Fibroblast of skin of right quadriceps (primary cell): ENCODE data around the gene LTBP4.
"Not testable (repeated sequence)": the region's sequence is repeated elsewhere in the genome, so short reads cannot be mapped to it uniquely, and the experiment has no call there.

ENCODE experiments used
- DNase-seq: peaks from one replicate; pipeline ENCODE4 v3.0.0-alpha.2; 2013

LTBP4 gene, protein sequence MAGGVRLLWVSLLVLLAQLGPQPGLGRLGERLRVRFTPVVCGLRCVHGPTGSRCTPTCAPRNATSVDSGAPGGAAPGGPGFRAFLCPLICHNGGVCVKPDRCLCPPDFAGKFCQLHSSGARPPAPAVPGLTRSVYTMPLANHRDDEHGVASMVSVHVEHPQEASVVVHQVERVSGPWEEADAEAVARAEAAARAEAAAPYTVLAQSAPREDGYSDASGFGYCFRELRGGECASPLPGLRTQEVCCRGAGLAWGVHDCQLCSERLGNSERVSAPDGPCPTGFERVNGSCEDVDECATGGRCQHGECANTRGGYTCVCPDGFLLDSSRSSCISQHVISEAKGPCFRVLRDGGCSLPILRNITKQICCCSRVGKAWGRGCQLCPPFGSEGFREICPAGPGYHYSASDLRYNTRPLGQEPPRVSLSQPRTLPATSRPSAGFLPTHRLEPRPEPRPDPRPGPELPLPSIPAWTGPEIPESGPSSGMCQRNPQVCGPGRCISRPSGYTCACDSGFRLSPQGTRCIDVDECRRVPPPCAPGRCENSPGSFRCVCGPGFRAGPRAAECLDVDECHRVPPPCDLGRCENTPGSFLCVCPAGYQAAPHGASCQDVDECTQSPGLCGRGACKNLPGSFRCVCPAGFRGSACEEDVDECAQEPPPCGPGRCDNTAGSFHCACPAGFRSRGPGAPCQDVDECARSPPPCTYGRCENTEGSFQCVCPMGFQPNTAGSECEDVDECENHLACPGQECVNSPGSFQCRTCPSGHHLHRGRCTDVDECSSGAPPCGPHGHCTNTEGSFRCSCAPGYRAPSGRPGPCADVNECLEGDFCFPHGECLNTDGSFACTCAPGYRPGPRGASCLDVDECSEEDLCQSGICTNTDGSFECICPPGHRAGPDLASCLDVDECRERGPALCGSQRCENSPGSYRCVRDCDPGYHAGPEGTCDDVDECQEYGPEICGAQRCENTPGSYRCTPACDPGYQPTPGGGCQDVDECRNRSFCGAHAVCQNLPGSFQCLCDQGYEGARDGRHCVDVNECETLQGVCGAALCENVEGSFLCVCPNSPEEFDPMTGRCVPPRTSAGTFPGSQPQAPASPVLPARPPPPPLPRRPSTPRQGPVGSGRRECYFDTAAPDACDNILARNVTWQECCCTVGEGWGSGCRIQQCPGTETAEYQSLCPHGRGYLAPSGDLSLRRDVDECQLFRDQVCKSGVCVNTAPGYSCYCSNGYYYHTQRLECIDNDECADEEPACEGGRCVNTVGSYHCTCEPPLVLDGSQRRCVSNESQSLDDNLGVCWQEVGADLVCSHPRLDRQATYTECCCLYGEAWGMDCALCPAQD (N-terminal part only)

GRCh38 chr19:40601134-40601974 is at the start of gene LTBP4:
TSS of gene LTBP4 (plus strand) at chr19:40601369. CDS start at chr19:40601388, 19 bp downstream.
- no peak for DNase-seq

DNA sequence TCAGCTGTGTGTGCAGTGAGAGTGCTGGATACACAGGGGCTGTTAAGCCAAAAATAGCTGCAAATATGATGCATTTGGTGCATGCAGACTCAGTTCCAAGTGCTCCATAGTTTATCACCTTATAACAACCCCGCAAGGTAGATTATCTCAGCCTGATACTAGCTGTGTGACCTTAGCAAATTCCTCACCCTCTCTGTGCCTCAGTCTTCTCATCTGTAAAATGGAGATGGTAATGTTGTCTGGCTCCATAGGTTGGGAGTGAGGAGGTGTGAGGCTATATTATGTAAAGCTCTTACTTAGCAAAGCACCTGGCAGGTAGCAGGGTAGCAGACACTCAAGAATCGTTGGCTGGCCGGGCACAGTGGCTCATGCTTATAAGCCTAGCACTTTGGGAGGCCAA is 48.3 kb upstream of the LTBP4 start:
- DNase-seq: no peak

- DNase-seq: no peak
Measured at GRCh38 chr19:40553885-40554857, 47.0 kb upstream of the LTBP4 start.

DNA sequence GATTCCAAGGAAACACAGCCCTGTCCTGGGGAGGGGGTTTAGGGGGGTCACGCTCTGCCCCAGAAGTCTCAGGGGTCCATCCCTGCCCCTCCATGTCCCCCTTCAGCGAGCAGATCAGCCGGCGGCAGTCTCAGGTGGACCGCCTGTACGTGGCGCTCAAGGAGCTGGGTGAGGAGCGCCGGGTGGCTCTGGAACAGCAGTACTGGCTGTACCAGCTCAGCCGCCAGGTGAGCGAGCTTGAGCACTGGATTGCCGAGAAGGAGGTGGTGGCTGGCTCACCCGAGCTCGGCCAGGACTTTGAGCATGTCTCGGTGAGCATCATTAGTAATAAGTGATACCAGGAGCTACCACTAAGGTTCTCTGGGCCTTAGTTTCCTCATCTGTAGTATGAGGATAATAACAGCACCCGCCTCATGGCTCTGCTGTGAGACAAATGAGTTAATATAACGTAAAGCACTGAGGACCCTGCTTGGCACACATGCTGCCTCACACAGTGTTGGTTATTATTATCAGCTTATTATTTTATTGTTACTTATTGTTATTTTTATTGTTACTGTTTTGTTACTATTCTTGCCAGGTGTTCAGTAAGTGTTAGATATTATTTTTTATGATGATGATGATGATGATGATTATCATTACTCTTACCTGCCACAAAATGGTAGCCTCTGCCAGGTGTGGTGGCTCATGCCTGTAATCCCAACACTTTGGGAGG is 45.0 kb upstream of the LTBP4 start:
- no peak for DNase-seq

- DNase-seq: no peak
Measured at GRCh38 chr19:40556953-40557530, 44.1 kb upstream of the LTBP4 start.

GRCh38 chr19:40559394-40559793 is 41.8 kb upstream of the LTBP4 start:
- DNase-seq: no peak

GRCh38 chr19:40560092-40560507 is 41.1 kb upstream of the LTBP4 start:
- no peak for DNase-seq

DNA sequence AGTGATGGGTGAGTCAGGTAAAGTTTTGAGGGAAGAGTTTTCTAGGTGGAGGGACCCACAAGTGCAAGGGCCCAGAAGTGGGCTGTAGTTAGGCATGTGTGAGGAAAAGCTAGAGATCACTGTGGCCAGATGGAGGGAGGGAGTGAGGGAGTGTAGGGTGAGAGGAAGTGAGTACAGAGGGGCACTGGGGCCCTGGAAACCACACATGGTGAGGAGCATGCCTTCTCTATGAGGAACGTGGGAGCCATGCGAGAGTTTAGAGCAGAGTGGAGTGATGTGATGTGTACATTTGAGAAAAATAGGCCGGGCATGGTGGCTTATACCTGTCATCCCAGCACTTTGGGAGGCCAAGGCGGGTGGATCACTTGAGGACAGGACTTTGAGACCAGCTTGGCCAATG is 39.2 kb upstream of the LTBP4 start:
- no peak for DNase-seq

- DNase-seq: not testable (repeated sequence)
Measured at GRCh38 chr19:40564535-40564934, 36.6 kb upstream of the LTBP4 start.

- no peak for DNase-seq
Measured at GRCh38 chr19:40565355-40565754, 35.8 kb upstream of the LTBP4 start.

DNA sequence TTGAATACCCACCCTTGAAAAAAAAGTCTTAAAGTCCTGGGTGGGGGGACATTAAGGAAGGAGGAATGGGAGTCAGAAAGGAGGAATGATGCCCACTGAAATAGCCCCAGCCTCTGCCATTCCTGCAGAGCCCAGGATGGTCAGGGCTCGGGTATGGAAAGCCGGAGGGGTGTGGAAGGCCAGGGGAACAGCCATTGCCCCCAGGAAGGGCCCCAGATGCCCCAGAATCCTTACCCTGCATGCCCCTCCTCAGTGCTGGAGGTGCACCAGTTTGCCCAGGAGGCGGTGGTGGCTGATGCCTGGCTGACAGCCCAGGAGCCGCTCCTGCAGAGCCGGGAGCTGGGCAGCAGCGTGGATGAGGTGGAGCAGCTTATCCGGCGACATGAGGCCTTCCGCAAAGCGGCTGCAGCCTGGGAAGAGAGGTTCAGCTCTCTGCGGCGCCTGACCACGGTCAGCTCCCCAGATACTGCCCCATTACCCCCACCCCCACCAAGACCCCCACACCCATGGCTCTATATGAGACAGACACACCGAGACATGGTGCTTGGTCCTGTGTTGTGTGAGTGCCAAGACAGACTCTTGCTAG is 35.2 kb upstream of the LTBP4 start:
- no peak for DNase-seq

GRCh38 chr19:40567040-40567749 is 34.0 kb upstream of the LTBP4 start:
- DNase-seq: no peak

DNA sequence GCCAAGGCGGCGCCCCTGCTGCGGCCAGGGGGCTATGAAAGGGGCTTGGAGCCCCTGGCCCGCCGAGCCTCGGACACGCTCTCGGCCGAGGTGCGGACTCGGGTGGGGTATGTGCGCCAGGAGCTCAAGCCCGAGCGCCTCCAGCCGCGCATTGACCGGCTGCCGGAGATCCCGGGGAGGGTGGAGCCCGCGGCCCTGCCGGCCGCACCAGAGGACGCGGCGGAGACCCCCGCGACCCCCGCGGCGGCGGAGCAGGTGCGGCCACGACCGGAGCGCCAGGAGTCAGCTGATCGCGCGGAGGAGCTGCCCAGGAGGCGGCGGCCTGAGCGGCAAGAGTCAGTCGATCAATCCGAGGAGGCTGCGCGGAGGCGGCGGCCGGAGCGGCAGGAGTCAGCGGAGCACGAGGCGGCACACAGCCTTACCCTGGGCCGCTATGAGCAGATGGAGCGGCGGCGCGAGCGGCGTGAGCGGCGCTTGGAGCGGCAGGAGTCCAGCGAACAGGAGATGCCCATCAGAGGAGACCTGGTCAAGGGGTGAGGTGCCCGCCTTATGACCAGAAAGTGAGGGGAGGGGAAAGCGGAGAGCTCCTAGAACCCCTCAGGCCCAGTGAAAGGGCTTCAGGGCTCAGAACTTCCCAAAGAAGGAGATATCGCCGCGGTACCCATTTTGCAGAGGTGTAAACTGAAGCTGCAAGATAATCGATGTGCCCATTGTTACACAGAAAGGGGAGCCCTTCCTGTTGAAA is 33.2 kb upstream of the LTBP4 start:
- no peak for DNase-seq

DNA sequence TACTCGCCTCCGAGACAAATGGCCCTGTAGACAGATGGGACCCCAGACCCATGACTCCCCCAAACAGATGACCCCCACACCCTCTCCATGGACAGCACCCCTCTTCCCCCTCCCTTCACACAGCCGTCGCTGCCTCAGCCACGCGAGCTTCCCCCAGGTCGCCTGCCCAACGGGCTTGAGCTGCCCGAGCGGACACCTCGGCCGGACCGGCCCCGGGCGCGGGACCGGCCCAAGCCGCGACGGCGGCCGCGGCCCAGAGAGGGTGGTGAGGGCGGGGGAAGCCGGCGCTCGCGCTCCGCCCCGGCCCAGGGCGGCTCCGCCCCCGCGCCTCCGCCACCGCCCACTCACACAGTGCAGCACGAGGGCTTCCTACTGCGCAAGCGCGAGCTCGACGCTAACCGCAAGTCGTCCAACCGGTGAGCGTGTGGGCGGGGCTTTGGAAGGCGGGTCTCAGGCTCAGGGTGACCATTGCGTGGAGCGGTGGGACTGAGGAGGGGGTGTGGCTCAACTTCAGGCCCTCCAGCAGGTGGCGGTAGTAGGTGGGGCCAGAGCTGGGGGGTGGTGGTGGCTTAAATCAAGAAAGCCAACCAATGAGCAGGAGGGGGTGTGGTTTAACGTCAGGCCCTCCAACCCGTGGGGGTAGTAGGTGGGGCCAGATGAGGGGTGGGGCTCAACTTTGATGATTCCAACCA is 30.7 kb upstream of the LTBP4 start:
- DNase-seq: peak; percentile 99

- no peak for DNase-seq
Measured at GRCh38 chr19:40571005-40571318, 30.2 kb upstream of the LTBP4 start.

- no peak for DNase-seq
Measured at GRCh38 chr19:40571831-40572495, 29.2 kb upstream of the LTBP4 start.

- DNase-seq: no peak
Measured at GRCh38 chr19:40575326-40575725, 25.8 kb upstream of the LTBP4 start.
